ENCODE data around the gene TMOD3. TPM values are rescaled to one million over a fixed set of nuclear protein-coding genes. Genes with fewer than 3 reads are reported as not detected.

Gene TMOD3
- total RNA-seq, 6 donors from 2014 or later = 40.4 to 81.6 (median 72.7) TPM

DNA sequence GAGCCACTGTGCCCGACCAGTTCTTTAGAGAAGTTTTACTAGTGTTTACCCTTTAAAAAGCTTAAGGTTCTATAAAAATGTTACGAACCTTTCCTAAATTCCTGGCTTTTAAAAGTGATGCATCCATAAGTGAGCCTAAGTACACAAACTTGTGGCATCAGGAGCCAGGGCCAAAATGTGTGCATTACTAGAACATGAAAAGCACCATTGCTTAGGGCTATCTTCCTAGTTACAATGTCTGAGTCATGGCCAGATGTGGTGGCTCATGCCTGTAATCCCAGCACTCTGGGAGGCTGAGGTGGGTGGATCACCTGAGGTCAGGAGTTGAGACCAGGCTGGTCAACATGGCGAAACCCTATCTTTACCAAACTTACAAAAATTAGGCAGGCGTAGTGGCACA is 102.2 kb downstream of the TMOD3 start:
- Histone ChIP-seq H3K4me3 (no peak overlapping the region), H3K4me1 (no peaks in the 10 kb centered on the region), H3K27ac (no peak overlapping the region), H3K27me3 (no peaks in the 10 kb centered on the region), H3K36me3 (peaks cover 0 to 50% (median 8%) of the 10 kb centered on the region in 4 donors), H3K9me3 (no peaks in the 10 kb centered on the region)
- DNase-seq (no peak), ATAC-seq (ENCODE audit: low FRiP score in 2 of 2) (no peak)
- TF ChIP-seq EP300 (IDR thresholded peaks at IDR 0.05) (no peak), POLR2AphosphoS5 (IDR thresholded peaks at IDR 0.05) (no peak), POLR2A (IDR thresholded peaks at IDR 0.05) (no peak)
- TF ChIP-seq, protein P1, sequence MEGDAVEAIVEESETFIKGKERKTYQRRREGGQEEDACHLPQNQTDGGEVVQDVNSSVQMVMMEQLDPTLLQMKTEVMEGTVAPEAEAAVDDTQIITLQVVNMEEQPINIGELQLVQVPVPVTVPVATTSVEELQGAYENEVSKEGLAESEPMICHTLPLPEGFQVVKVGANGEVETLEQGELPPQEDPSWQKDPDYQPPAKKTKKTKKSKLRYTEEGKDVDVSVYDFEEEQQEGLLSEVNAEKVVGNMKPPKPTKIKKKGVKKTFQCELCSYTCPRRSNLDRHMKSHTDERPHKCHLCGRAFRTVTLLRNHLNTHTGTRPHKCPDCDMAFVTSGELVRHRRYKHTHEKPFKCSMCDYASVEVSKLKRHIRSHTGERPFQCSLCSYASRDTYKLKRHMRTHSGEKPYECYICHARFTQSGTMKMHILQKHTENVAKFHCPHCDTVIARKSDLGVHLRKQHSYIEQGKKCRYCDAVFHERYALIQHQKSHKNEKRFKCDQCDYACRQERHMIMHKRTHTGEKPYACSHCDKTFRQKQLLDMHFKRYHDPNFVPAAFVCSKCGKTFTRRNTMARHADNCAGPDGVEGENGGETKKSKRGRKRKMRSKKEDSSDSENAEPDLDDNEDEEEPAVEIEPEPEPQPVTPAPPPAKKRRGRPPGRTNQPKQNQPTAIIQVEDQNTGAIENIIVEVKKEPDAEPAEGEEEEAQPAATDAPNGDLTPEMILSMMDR (IDR thresholded peaks at IDR 0.05) = no peak
- 86 to 92% methylated on average over 4 of the region's 4 CpGs for WGBS, 2 donors

DNA sequence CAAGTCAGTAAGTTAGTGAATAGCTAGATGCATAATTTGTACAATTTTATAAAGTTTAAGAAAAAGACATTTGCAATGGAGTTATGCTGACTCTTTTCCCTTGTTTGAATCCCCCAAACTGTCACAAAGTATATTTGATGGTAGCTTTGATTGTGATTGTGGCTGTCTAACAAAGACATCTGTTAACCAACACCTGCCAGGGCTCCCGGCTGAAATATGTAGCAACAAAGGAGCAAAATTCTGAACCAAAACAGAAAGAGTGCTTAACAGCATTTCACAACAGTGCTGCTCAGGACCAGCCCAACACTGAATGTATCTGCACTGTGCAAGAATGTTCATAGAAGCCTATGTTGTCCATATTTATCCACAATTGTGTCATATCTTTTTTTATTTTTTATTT is 102.7 kb downstream of the TMOD3 start:
- DNase-seq (no peak), ATAC-seq (ENCODE audit: low FRiP score in 2 of 2) (no peak)
- H3K9me3 ChIP-seq = no peaks in the 10 kb centered on the region
- H3K27ac ChIP-seq = no peak overlapping the region
- WGBS, 2 donors = 46 to 72% methylated on average over 1 of the region's 1 CpG
- H3K27me3 ChIP-seq = no peaks in the 10 kb centered on the region
- H3K4me1 ChIP-seq = no peaks in the 10 kb centered on the region
- no peak for TF ChIP-seq EP300 (IDR thresholded peaks at IDR 0.05)
- TF ChIP-seq POLR2A (IDR thresholded peaks at IDR 0.05) = no peak
- TF ChIP-seq, protein P1 (IDR thresholded peaks at IDR 0.05) = no peak
- TF ChIP-seq POLR2AphosphoS5 (IDR thresholded peaks at IDR 0.05) = no peak
- H3K36me3 ChIP-seq = peaks cover 0 to 52% (median 8%) of the 10 kb centered on the region in 4 donors
- H3K4me3 ChIP-seq = no peak overlapping the region

DNA sequence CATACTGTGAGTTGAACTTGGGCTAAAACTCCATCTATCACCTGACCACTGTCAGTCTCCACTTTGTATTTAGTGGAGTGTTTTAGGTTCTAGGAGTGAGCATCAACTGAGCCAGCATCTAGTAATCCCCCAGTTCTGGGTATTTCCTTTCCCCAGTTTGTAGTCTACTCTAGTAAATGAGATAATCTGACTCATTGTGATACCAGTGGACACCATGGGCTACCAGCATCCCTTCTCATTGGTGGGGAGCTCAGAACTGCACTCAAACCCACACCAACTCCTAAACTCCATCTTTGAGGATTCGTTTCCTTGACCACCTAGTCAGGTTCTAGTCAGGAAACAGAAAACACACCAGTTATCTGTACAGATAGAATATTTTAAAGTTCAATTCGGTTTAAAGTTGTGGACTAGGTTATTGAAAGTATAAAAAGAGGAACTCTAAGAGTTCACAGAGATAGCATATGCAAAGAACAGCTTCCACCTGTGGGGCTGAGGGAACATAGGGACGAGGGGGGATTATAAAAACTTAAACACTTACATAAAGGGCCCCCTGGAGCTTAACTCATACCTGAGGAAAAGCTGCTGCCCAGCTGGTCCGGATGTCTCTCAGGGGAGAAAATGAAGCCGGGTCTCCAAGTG is 106.1 kb downstream of the TMOD3 start:
- Histone ChIP-seq H3K27ac (no peak overlapping the region), H3K4me3 (no peak overlapping the region), H3K4me1 (no peaks in the 10 kb centered on the region), H3K36me3 (peaks cover 0 to 49% (median 10%) of the 10 kb centered on the region in 4 donors), H3K27me3 (no peaks in the 10 kb centered on the region), H3K9me3 (no peaks in the 10 kb centered on the region)
- TF ChIP-seq, protein P1 (IDR thresholded peaks at IDR 0.05) = no peak
- no peak for TF ChIP-seq POLR2A (IDR thresholded peaks at IDR 0.05)
- TF ChIP-seq POLR2AphosphoS5 (IDR thresholded peaks at IDR 0.05) = no peak
- TF ChIP-seq EP300 (IDR thresholded peaks at IDR 0.05) = no peak
- no peak for DNase-seq
- 83 to 86% methylated on average over 5 of the region's 5 CpGs for WGBS, 2 donors
- no peak for ATAC-seq (ENCODE audit: low FRiP score in 2 of 2)

DNA sequence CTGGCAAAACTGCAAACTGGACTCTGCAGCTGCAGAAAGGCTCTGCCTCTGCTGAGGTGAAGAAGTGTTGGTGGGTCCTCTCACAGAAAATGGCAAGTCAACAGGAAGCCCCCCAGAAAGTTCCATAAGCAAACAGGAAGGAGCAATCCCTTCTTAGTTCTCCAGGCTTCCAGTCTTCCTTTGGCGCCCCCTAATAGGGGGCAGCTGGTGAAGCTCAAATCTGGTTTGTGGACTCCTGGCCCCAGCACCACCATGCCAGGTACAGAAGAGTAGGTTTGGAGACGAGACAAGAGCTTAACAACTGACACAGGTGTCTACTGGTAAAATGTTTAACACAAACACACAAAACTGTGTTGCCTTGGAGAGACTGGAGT is 106.6 kb downstream of the TMOD3 start:
- Histone ChIP-seq H3K27me3 (no peaks in the 10 kb centered on the region), H3K4me1 (no peaks in the 10 kb centered on the region), H3K4me3 (no peak overlapping the region), H3K9me3 (no peaks in the 10 kb centered on the region), H3K27ac (no peak overlapping the region), H3K36me3 (peaks cover 0 to 47% (median 12%) of the 10 kb centered on the region in 4 donors)
- 83 to 85% methylated on average over 2 of the region's 2 CpGs for WGBS, 2 donors
- no peak for TF ChIP-seq POLR2AphosphoS5 (IDR thresholded peaks at IDR 0.05)
- TF ChIP-seq, protein P1 (IDR thresholded peaks at IDR 0.05) = no peak
- no peak for TF ChIP-seq POLR2A (IDR thresholded peaks at IDR 0.05)
- TF ChIP-seq EP300 (IDR thresholded peaks at IDR 0.05) = no peak
- DNase-seq (no peak), ATAC-seq (ENCODE audit: low FRiP score in 2 of 2) (no peak)

DNA sequence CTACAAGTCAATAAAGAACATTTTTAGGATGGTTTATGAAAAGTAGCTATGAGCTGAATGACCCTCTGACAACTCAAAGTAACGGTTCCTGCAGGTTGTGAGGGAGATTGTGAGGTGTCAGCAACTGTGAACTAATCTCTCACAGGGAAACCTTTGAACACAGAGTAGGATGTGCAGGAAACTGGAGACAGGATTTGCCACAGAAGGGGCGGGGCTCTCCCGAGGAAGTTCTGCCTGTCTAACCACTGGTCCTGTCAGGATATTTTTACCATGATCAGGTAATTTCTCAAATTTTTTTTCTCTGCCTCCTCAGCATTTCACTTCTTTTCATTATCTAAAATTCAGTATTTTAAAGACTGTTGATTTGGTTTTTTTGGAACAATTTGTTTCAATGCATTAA is 108.8 kb downstream of the TMOD3 start:
- H3K4me1 ChIP-seq = no peaks in the 10 kb centered on the region
- WGBS, 2 donors = 69 to 77% methylated on average over 3 of the region's 3 CpGs
- TF ChIP-seq POLR2A (IDR thresholded peaks at IDR 0.05) (no peak), EP300 (IDR thresholded peaks at IDR 0.05) (no peak), POLR2AphosphoS5 (IDR thresholded peaks at IDR 0.05) (no peak)
- TF ChIP-seq, protein P1 (IDR thresholded peaks at IDR 0.05) = no peak
- ATAC-seq (ENCODE audit: low FRiP score in 2 of 2) (no peak), DNase-seq (no peak)
- H3K27ac ChIP-seq = no peak overlapping the region
- no peaks in the 10 kb centered on the region for H3K27me3 ChIP-seq
- peaks cover 0 to 41% (median 15%) of the 10 kb centered on the region in 4 donors for H3K36me3 ChIP-seq
- H3K4me3 ChIP-seq = no peak overlapping the region
- H3K9me3 ChIP-seq = no peaks in the 10 kb centered on the region
